ENCODE results near the gene TGFBR2. TPM values are rescaled to one million over a fixed set of nuclear protein-coding genes. Genes with fewer than 3 reads are reported as not detected.

TGFBR2 gene
- total RNA-seq, 1 experiment from 2014 or later: 45.9 TPM

GRCh38 chr3:30676424-30677346 is 70.3 kb downstream of the TGFBR2 start:
- intact Hi-C loops (cut with micrococcal nuclease; ENCODE audit: unreplicated experiment) (no loop called here), in situ Hi-C loops (cut with HindIII; ENCODE audit: low pct_unique_long_range_greater_than_20kb, low sequenced_read_pairs) (no loop called here)
- peaks cover 3% of the 10 kb centered on the region; the same call in 1 of the 2 replicates for H3K36me3 ChIP-seq (ENCODE audit: control insufficient read depth, insufficient read depth, low read length)

GRCh38 chr3:30677347-30677685 is 70.9 kb downstream of the TGFBR2 start:
- Histone ChIP-seq H3K4me1 (ENCODE audit: control insufficient read depth, insufficient read depth, low read length) (no peaks in the 10 kb centered on the region), H3K36me3 (ENCODE audit: control insufficient read depth, insufficient read depth, low read length) (peaks cover 3% of the 10 kb centered on the region; the same call in 1 of the 2 replicates), H3K9me3 (ENCODE audit: control insufficient read depth, insufficient read depth, low read depth, low read length) (no peaks in the 10 kb centered on the region), H3K4me3 (ENCODE audit: low read depth in 2 of 2, low read length in 2 of 2) (no peak overlapping the region), H3K27me3 (ENCODE audit: control insufficient read depth, insufficient read depth, low read length) (no peaks in the 10 kb centered on the region), H3K27ac (ENCODE audit: low read length) (no peak overlapping the region)
- intact Hi-C loops (cut with micrococcal nuclease; ENCODE audit: unreplicated experiment): no loop called here
- DNase-seq (ENCODE audit: low read depth, low spot score) (no peak), ATAC-seq (no peak)
- in situ Hi-C loops (cut with HindIII; ENCODE audit: low pct_unique_long_range_greater_than_20kb, low sequenced_read_pairs): no loop called here
- ChIA-PET POLR2A (no interaction called here), CTCF (no interaction called here)
- BruUV-seq (replicated peaks): no TSS peak
- TF ChIP-seq TCF7L2 (IDR thresholded peaks at IDR 0.05; ENCODE audit: low read depth, low read length) (no peak), POLR2AphosphoS5 (IDR thresholded peaks at IDR 0.05; ENCODE audit: low read depth, low read length) (no peak), REST (IDR thresholded peaks at IDR 0.05; ENCODE audit: insufficient read depth in 1 of 2, low read depth in 2 of 2, low read length in 1 of 2) (no peak), SIN3A (IDR thresholded peaks at IDR 0.05; ENCODE audit: borderline replicate concordance, insufficient read depth, low read depth, low read length) (no peak), CTCF (IDR thresholded peaks at IDR 0.05) (no peak)

More at GRCh38 chr3:30676424-30677346, 70.3 kb downstream of the TGFBR2 start:
- no peak for DNase-seq (ENCODE audit: low read depth, low spot score)
- ChIA-PET CTCF (no interaction called here), POLR2A (no interaction called here)
- no peak overlapping the region for H3K27ac ChIP-seq (ENCODE audit: low read length)
- no peaks in the 10 kb centered on the region for H3K9me3 ChIP-seq (ENCODE audit: control insufficient read depth, insufficient read depth, low read depth, low read length)
- no peak overlapping the region for H3K4me3 ChIP-seq (ENCODE audit: low read depth in 2 of 2, low read length in 2 of 2)
- no peak for TF ChIP-seq POLR2AphosphoS5 (IDR thresholded peaks at IDR 0.05; ENCODE audit: low read depth, low read length)
- TF ChIP-seq CTCF (IDR thresholded peaks at IDR 0.05): no peak
- no peak for TF ChIP-seq REST (IDR thresholded peaks at IDR 0.05; ENCODE audit: insufficient read depth in 1 of 2, low read depth in 2 of 2, low read length in 1 of 2)
- TF ChIP-seq SIN3A (IDR thresholded peaks at IDR 0.05; ENCODE audit: borderline replicate concordance, insufficient read depth, low read depth, low read length): no peak
- no peak for TF ChIP-seq TCF7L2 (IDR thresholded peaks at IDR 0.05; ENCODE audit: low read depth, low read length)
- no peak for ATAC-seq
- no peaks in the 10 kb centered on the region for H3K4me1 ChIP-seq (ENCODE audit: control insufficient read depth, insufficient read depth, low read length)
- H3K27me3 ChIP-seq (ENCODE audit: control insufficient read depth, insufficient read depth, low read length): no peaks in the 10 kb centered on the region
- BruUV-seq (replicated peaks): no TSS peak

All from Panc1 (cell line).